ENCODE data around the gene SP100.

SP100 gene

DNA sequence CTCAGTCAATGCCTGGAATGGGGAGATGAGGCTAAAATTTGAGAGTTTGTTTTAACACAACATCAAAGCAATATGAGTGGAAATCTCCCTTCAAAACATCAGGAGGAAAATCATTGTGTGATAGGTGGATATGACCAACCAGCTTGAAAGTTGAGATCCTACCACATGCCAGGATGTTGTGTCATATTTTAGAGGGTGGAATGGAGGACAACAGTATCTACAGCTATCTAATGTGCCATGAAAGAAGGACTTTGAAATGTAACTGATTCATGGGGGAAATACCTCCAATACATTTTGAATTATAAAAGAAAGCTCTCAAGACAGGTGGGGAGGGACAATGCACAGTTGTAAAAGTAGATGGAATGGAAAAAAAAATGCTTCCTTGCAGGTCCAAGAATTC, 87.8 kb downstream of the SP100 start:
- TF ChIP-seq, protein P1, sequence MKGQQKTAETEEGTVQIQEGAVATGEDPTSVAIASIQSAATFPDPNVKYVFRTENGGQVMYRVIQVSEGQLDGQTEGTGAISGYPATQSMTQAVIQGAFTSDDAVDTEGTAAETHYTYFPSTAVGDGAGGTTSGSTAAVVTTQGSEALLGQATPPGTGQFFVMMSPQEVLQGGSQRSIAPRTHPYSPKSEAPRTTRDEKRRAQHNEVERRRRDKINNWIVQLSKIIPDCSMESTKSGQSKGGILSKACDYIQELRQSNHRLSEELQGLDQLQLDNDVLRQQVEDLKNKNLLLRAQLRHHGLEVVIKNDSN (IDR thresholded peaks at IDR 0.05): no peak

DNA sequence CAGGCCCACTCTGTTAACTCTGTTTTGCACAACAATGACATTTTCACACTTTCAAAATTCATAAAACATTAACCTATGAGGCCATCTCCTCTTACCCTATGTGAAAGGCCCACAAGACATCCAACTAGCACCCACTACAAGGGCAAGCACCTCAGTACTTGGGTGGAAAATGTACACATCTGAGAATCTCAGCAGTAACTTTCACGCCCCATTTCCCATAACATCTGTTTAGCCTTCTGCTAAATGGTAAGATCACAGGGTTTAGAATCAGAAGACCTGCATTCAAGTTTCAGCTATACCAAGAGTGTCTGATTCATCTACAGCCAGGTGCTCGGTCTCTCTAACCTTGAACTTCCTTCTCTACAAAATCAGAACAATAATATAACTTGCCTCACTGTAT, 89.2 kb downstream of the SP100 start:
- TF ChIP-seq ZBTB7A (IDR thresholded peaks at IDR 0.05; ENCODE audit: low read depth): no peak
- no peak for TF ChIP-seq CREB1 (IDR thresholded peaks at IDR 0.05; ENCODE audit: low read depth)
- no peak for TF ChIP-seq FOXM1 (IDR thresholded peaks at IDR 0.05; ENCODE audit: borderline replicate concordance, low read depth)
- TF ChIP-seq TAF1 (IDR thresholded peaks at IDR 0.05; ENCODE audit: low read depth): no peak
- TF ChIP-seq, protein P2, sequence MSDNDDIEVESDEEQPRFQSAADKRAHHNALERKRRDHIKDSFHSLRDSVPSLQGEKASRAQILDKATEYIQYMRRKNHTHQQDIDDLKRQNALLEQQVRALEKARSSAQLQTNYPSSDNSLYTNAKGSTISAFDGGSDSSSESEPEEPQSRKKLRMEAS (IDR thresholded peaks at IDR 0.05): no peak
- TF ChIP-seq CEBPB (IDR thresholded peaks at IDR 0.05): no peak
- no peak for TF ChIP-seq NFIC (IDR thresholded peaks at IDR 0.05)
- no peak for TF ChIP-seq TEAD4 (IDR thresholded peaks at IDR 0.05)
- TF ChIP-seq EP300 (IDR thresholded peaks at IDR 0.05; ENCODE audit: borderline replicate concordance): no peak
- TF ChIP-seq, protein P1 (IDR thresholded peaks at IDR 0.05): no peak
- no peak for TF ChIP-seq RAD21 (IDR thresholded peaks at IDR 0.05; ENCODE audit: low read depth)
- TF ChIP-seq, protein P3, sequence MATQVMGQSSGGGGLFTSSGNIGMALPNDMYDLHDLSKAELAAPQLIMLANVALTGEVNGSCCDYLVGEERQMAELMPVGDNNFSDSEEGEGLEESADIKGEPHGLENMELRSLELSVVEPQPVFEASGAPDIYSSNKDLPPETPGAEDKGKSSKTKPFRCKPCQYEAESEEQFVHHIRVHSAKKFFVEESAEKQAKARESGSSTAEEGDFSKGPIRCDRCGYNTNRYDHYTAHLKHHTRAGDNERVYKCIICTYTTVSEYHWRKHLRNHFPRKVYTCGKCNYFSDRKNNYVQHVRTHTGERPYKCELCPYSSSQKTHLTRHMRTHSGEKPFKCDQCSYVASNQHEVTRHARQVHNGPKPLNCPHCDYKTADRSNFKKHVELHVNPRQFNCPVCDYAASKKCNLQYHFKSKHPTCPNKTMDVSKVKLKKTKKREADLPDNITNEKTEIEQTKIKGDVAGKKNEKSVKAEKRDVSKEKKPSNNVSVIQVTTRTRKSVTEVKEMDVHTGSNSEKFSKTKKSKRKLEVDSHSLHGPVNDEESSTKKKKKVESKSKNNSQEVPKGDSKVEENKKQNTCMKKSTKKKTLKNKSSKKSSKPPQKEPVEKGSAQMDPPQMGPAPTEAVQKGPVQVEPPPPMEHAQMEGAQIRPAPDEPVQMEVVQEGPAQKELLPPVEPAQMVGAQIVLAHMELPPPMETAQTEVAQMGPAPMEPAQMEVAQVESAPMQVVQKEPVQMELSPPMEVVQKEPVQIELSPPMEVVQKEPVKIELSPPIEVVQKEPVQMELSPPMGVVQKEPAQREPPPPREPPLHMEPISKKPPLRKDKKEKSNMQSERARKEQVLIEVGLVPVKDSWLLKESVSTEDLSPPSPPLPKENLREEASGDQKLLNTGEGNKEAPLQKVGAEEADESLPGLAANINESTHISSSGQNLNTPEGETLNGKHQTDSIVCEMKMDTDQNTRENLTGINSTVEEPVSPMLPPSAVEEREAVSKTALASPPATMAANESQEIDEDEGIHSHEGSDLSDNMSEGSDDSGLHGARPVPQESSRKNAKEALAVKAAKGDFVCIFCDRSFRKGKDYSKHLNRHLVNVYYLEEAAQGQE (IDR thresholded peaks at IDR 0.05; ENCODE audit: low read depth): no peak
- no peak for TF ChIP-seq TCF12 (IDR thresholded peaks at IDR 0.05; ENCODE audit: low read depth)
- no peak for TF ChIP-seq EGR1 (IDR thresholded peaks at IDR 0.05)
- no peak for TF ChIP-seq YY1 (IDR thresholded peaks at IDR 0.05; ENCODE audit: low read depth)

DNA sequence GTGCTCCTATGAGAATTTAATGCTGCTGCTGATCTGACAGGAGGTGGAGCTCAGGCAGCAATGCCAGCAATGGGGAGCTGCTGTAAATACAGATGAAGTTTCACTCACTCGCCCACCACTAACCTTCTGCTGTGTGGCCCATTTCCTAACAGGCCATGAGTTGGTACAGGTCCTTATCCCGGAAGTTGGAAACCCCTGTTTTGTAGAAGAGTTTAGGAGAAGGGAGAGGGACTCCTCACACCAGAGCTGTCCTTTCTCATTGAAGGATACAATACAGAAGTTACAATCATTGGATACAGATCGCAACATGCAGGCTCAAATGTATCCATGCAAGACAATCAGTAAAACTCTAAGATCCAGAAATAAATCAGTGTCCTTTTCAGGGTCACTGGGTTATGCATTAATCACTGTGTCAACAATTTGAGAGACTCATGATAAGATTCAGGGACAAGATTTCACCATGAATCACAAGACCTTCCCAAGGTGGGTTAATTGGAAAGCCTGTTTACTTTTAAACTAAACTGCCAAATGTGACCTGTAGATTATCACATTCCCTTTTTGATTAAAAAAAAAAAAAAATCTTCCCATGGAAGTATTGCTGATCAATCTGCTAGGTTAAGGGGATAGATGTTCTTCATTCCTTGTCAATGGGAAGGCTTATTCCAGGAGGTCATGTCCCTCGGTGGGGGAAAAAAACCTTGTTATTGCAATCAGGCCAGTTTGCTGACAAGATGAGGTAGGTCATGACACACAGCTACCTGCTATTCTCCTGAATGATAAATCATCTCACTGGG, 97.2 kb downstream of the SP100 start:
- TF ChIP-seq YY1 (IDR thresholded peaks at IDR 0.05; ENCODE audit: low read depth) (no peak), EP300 (IDR thresholded peaks at IDR 0.05; ENCODE audit: borderline replicate concordance) (no peak), CEBPB (IDR thresholded peaks at IDR 0.05) (no peak), CREB1 (IDR thresholded peaks at IDR 0.05; ENCODE audit: low read depth) (no peak), RAD21 (IDR thresholded peaks at IDR 0.05; ENCODE audit: low read depth) (no peak)
- TF ChIP-seq, protein P1 (IDR thresholded peaks at IDR 0.05): no peak
- TF ChIP-seq, protein P3 (IDR thresholded peaks at IDR 0.05; ENCODE audit: low read depth): no peak

DNA sequence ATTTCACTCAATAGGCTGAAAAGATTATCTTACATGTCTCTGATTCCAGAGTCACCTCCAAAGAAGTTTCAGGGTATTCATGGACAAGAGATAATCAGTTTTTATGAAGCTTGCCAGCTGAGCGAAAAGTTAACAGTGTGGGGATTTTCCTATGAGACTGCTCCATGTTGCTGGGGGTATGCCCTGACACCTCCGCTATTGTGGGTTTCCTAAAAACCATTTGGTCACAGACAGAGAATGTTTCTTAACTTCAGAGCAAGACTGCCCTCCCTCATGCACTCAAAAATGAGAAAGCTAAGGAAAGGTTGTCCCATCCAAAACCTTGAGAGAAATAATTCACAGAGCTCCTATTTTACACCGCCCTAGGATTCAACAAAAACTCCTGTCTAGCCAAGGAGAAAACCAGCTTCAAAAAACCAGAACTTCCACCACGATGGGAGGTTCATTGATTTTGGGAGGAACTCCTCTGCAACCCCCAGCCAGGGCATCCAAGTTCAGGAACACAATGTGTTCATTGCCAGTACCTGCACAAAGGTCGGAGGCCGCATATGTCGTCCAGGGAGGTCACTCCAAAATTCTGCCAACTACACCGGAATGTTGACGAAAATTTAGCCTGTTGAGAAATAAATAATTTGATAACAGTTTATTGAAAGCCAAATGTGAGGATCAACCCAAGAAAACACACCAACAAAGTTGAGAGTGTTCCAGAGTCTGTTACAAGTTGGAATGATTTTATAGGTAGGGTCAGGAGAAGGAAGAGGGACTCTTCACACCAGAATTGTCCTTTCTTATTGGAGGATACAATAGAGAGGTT, 104.3 kb downstream of the SP100 start:
- TF ChIP-seq, protein P2 (IDR thresholded peaks at IDR 0.05): no peak
- TF ChIP-seq EP300 (IDR thresholded peaks at IDR 0.05; ENCODE audit: borderline replicate concordance) (no peak), CREB1 (IDR thresholded peaks at IDR 0.05; ENCODE audit: low read depth) (no peak), TEAD4 (IDR thresholded peaks at IDR 0.05) (no peak), RAD21 (IDR thresholded peaks at IDR 0.05; ENCODE audit: low read depth) (no peak), YY1 (IDR thresholded peaks at IDR 0.05; ENCODE audit: low read depth) (no peak), TCF12 (IDR thresholded peaks at IDR 0.05; ENCODE audit: low read depth) (no peak), ZBTB7A (IDR thresholded peaks at IDR 0.05; ENCODE audit: low read depth) (no peak), EGR1 (IDR thresholded peaks at IDR 0.05) (no peak), NFIC (IDR thresholded peaks at IDR 0.05) (no peak), CEBPB (IDR thresholded peaks at IDR 0.05) (no peak), FOXM1 (IDR thresholded peaks at IDR 0.05; ENCODE audit: borderline replicate concordance, low read depth) (no peak)
- TF ChIP-seq, protein P1 (IDR thresholded peaks at IDR 0.05): no peak

DNA sequence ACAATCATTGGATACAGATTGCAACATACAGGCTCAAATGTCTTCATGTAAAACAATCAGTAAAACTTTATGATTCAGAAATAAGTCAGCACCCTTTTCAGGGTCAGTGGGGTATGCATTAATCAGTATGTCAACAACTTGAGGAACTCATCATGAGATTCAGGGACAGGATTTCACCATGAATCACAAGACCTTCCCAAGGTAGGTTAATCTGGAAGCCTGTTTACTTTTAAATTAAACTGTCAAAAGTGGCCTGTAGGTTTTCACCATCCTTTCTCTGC, 104.8 kb downstream of the SP100 start:
- TF ChIP-seq CREB1 (IDR thresholded peaks at IDR 0.05; ENCODE audit: low read depth): no peak
- no peak for TF ChIP-seq FOXM1 (IDR thresholded peaks at IDR 0.05; ENCODE audit: borderline replicate concordance, low read depth)
- TF ChIP-seq TAF1 (IDR thresholded peaks at IDR 0.05; ENCODE audit: low read depth): no peak
- TF ChIP-seq YY1 (IDR thresholded peaks at IDR 0.05; ENCODE audit: low read depth): no peak
- TF ChIP-seq TCF12 (IDR thresholded peaks at IDR 0.05; ENCODE audit: low read depth): no peak
- no peak for TF ChIP-seq TEAD4 (IDR thresholded peaks at IDR 0.05)
- no peak for TF ChIP-seq EP300 (IDR thresholded peaks at IDR 0.05; ENCODE audit: borderline replicate concordance)
- TF ChIP-seq, protein P3 (IDR thresholded peaks at IDR 0.05; ENCODE audit: low read depth): no peak
- TF ChIP-seq, protein P1 (IDR thresholded peaks at IDR 0.05): no peak
- no peak for TF ChIP-seq RAD21 (IDR thresholded peaks at IDR 0.05; ENCODE audit: low read depth)
- no peak for TF ChIP-seq NFIC (IDR thresholded peaks at IDR 0.05)
- TF ChIP-seq, protein P2 (IDR thresholded peaks at IDR 0.05): no peak
- no peak for TF ChIP-seq CEBPB (IDR thresholded peaks at IDR 0.05)
- no peak for TF ChIP-seq EGR1 (IDR thresholded peaks at IDR 0.05)
- no peak for TF ChIP-seq ZBTB7A (IDR thresholded peaks at IDR 0.05; ENCODE audit: low read depth)

Data from Ishikawa (cell line).